Measurements from ENCODE around the gene UBE2E2. TPM values are rescaled to one million over a fixed set of nuclear protein-coding genes. Genes with fewer than 3 reads are reported as not detected.

UBE2E2 gene
- total RNA-seq, 1 donor from 2014 or later, result 28.7 TPM

GRCh38 chr3:23272820-23273219, 69.7 kb downstream of the UBE2E2 start:
- no peak for TF ChIP-seq CTCF (IDR thresholded peaks at IDR 0.05; ENCODE audit: insufficient read depth, low read length, poor library complexity, severe bottlenecking)
- Histone ChIP-seq H3K4me3 (ENCODE audit: low read depth, low read length) (no peak overlapping the region), H3K36me3 (ENCODE audit: control insufficient read depth, insufficient read depth, low read length) (no peaks in the 10 kb centered on the region), H3K27me3 (ENCODE audit: control insufficient read depth, insufficient read depth, low read length) (no peaks in the 10 kb centered on the region)
- no peak for DNase-seq (ENCODE audit: low read depth)

DNA sequence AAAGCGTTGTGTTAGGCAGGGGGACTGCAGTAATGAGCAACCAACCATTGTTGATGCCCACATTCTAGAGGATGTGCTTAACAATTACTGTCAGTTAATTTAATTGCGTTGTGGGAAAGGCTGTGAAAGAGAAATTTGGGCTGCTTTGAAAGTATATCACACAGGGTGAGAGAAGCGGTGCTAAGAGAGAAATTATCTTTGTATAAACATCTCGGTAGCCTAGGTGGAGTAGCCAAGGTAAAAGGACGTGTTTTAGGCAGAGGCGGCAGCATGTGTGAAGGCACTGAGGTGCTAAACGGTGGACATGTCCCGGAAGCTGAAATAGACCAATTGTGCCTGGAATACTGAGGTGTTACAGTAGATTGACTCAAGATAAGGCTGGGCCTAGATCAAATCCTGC, 71.9 kb downstream of the UBE2E2 start:
- DNase-seq (ENCODE audit: low read depth), result no peak
- Histone ChIP-seq H3K4me3 (ENCODE audit: low read depth, low read length) (no peak overlapping the region), H3K27me3 (ENCODE audit: control insufficient read depth, insufficient read depth, low read length) (no peaks in the 10 kb centered on the region), H3K36me3 (ENCODE audit: control insufficient read depth, insufficient read depth, low read length) (no peaks in the 10 kb centered on the region)
- no peak for TF ChIP-seq CTCF (IDR thresholded peaks at IDR 0.05; ENCODE audit: insufficient read depth, low read length, poor library complexity, severe bottlenecking)

- H3K36me3 ChIP-seq (ENCODE audit: control insufficient read depth, insufficient read depth, low read length), result no peaks in the 10 kb centered on the region
- H3K4me3 ChIP-seq (ENCODE audit: low read depth, low read length), result no peak overlapping the region
- DNase-seq (ENCODE audit: low read depth), result no peak
- no peaks in the 10 kb centered on the region for H3K27me3 ChIP-seq (ENCODE audit: control insufficient read depth, insufficient read depth, low read length)
- TF ChIP-seq CTCF (IDR thresholded peaks at IDR 0.05; ENCODE audit: insufficient read depth, low read length, poor library complexity, severe bottlenecking), result no peak
These were observed 72.7 kb downstream of the UBE2E2 start for GRCh38 chr3:23275814-23276213.

GRCh38 chr3:23276913-23277658, 74.0 kb downstream of the UBE2E2 start:
- no peaks in the 10 kb centered on the region for H3K36me3 ChIP-seq (ENCODE audit: control insufficient read depth, insufficient read depth, low read length)
- no peaks in the 10 kb centered on the region for H3K27me3 ChIP-seq (ENCODE audit: control insufficient read depth, insufficient read depth, low read length)
- DNase-seq (ENCODE audit: low read depth), result no peak
- TF ChIP-seq CTCF (IDR thresholded peaks at IDR 0.05; ENCODE audit: insufficient read depth, low read length, poor library complexity, severe bottlenecking), result no peak
- H3K4me3 ChIP-seq (ENCODE audit: low read depth, low read length), result no peak overlapping the region

GRCh38 chr3:23277688-23278087, 74.6 kb downstream of the UBE2E2 start:
- TF ChIP-seq CTCF (IDR thresholded peaks at IDR 0.05; ENCODE audit: insufficient read depth, low read length, poor library complexity, severe bottlenecking), result no peak

DNA sequence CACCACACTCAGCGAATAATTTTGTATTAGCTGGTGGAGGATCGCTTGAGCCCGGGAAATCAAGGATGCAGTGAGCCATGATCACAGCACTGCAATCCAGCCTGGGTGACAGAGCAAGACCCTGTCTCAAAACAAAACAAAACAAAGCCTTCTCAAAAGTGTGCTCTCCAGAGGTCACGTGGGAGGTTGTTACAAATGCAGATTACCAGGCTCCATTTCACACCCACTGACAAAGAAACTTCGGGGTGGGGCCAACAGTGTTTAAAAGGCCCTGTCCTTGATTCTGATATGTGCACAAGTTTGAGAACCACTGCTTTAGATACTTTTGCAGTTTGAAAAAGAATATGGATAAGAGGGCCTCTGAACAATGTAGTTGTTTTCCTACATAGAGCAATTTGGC, 80.5 kb downstream of the UBE2E2 start:
- H3K4me3 ChIP-seq (ENCODE audit: low read depth, low read length), result no peak overlapping the region
- no peaks in the 10 kb centered on the region for H3K27me3 ChIP-seq (ENCODE audit: control insufficient read depth, insufficient read depth, low read length)
- DNase-seq (ENCODE audit: low read depth), result no peak
- no peak for TF ChIP-seq CTCF (IDR thresholded peaks at IDR 0.05; ENCODE audit: insufficient read depth, low read length, poor library complexity, severe bottlenecking)
- H3K36me3 ChIP-seq (ENCODE audit: control insufficient read depth, insufficient read depth, low read length), result no peaks in the 10 kb centered on the region

More at GRCh38 chr3:23277688-23278087, 74.6 kb downstream of the UBE2E2 start:
- DNase-seq (ENCODE audit: low read depth), result no peak
- no peaks in the 10 kb centered on the region for H3K36me3 ChIP-seq (ENCODE audit: control insufficient read depth, insufficient read depth, low read length)
- H3K4me3 ChIP-seq (ENCODE audit: low read depth, low read length), result no peak overlapping the region
- no peaks in the 10 kb centered on the region for H3K27me3 ChIP-seq (ENCODE audit: control insufficient read depth, insufficient read depth, low read length)

All from kidney epithelial cell (primary cell).